ENCODE results near the gene KRTAP12-1. TPM values are rescaled to one million over a fixed set of nuclear protein-coding genes. Genes with fewer than 3 reads are reported as not detected.

The KRTAP12-1 gene
- total RNA-seq, 1 donor from 2014 or later = not detected

GRCh38 chr21:44708213-44708865, 26.4 kb upstream of the KRTAP12-1 start:
- Mint-ChIP-seq H3K27me3 (ENCODE audit: low read depth, unreplicated experiment) (peaks cover 78% of the 10 kb centered on the region), H3K27ac (ENCODE audit: unreplicated experiment) (no peak overlapping the region), H3K4me1 (ENCODE audit: low read depth, unreplicated experiment) (peaks cover 4% of the 10 kb centered on the region), H3K36me3 (ENCODE audit: low read depth, unreplicated experiment) (no peaks in the 10 kb centered on the region), H3K4me3 (ENCODE audit: unreplicated experiment) (no peak overlapping the region), H3K9me3 (ENCODE audit: unreplicated experiment) (peaks cover 13% of the 10 kb centered on the region)
- H3K36me3 ChIP-seq (ENCODE audit: insufficient read depth, low read length) = no peaks in the 10 kb centered on the region
- no peaks in the 10 kb centered on the region for H4K20me1 ChIP-seq (ENCODE audit: insufficient read depth, low read length)
- FAIRE-seq = no peak
- H3K9me3 ChIP-seq (ENCODE audit: insufficient read depth, low read depth, low read length) = no peaks in the 10 kb centered on the region
- peak; percentile 22 for TF ChIP-seq EZH2 (IDR thresholded peaks at IDR 0.05; ENCODE audit: insufficient read depth, low read length)
- TF ChIP-seq, protein P1, sequence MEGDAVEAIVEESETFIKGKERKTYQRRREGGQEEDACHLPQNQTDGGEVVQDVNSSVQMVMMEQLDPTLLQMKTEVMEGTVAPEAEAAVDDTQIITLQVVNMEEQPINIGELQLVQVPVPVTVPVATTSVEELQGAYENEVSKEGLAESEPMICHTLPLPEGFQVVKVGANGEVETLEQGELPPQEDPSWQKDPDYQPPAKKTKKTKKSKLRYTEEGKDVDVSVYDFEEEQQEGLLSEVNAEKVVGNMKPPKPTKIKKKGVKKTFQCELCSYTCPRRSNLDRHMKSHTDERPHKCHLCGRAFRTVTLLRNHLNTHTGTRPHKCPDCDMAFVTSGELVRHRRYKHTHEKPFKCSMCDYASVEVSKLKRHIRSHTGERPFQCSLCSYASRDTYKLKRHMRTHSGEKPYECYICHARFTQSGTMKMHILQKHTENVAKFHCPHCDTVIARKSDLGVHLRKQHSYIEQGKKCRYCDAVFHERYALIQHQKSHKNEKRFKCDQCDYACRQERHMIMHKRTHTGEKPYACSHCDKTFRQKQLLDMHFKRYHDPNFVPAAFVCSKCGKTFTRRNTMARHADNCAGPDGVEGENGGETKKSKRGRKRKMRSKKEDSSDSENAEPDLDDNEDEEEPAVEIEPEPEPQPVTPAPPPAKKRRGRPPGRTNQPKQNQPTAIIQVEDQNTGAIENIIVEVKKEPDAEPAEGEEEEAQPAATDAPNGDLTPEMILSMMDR (IDR thresholded peaks at IDR 0.05; ENCODE audit: insufficient read depth, low read depth, low read length) = no peak
- H3K27me3 ChIP-seq (ENCODE audit: insufficient read depth, low read length) = peaks cover 55% of the 10 kb centered on the region
- H3K9ac ChIP-seq (ENCODE audit: low read length) = no peak overlapping the region
- H3K79me2 ChIP-seq (ENCODE audit: insufficient read depth, low read length) = no peaks in the 10 kb centered on the region
- no peak overlapping the region for H2AFZ ChIP-seq (ENCODE audit: low read depth, low read length)
- H3K4me1 ChIP-seq (ENCODE audit: insufficient read depth, low read length) = no peaks in the 10 kb centered on the region
- H3K4me2 ChIP-seq (ENCODE audit: low read length) = no peak overlapping the region
- no peak for DNase-seq (ENCODE audit: low read depth)
- H3K27ac ChIP-seq (ENCODE audit: low read depth, low read length) = no peak overlapping the region
- no peak overlapping the region for H3K4me3 ChIP-seq (ENCODE audit: insufficient read depth, low read depth, low read length)

- Histone ChIP-seq H3K36me3 (ENCODE audit: insufficient read depth, low read length) (no peaks in the 10 kb centered on the region), H3K4me3 (ENCODE audit: insufficient read depth, low read depth, low read length) (no peak overlapping the region), H3K9ac (ENCODE audit: low read length) (no peak overlapping the region), H3K4me2 (ENCODE audit: low read length) (no peak overlapping the region), H3K27me3 (ENCODE audit: insufficient read depth, low read length) (peaks cover 43% of the 10 kb centered on the region), H3K27ac (ENCODE audit: low read depth, low read length) (no peak overlapping the region), H2AFZ (ENCODE audit: low read depth, low read length) (no peak overlapping the region), H3K4me1 (ENCODE audit: insufficient read depth, low read length) (no peaks in the 10 kb centered on the region), H3K79me2 (ENCODE audit: insufficient read depth, low read length) (no peaks in the 10 kb centered on the region), H3K9me3 (ENCODE audit: insufficient read depth, low read depth, low read length) (no peaks in the 10 kb centered on the region), H4K20me1 (ENCODE audit: insufficient read depth, low read length) (no peaks in the 10 kb centered on the region)
- H3K27me3 Mint-ChIP-seq (ENCODE audit: low read depth, unreplicated experiment) = peaks cover 76% of the 10 kb centered on the region
- H3K4me1 Mint-ChIP-seq (ENCODE audit: low read depth, unreplicated experiment) = peaks cover 4% of the 10 kb centered on the region
- H3K9me3 Mint-ChIP-seq (ENCODE audit: unreplicated experiment) = peaks cover 13% of the 10 kb centered on the region
- no peak overlapping the region for H3K27ac Mint-ChIP-seq (ENCODE audit: unreplicated experiment)
- peak; percentile 65 for TF ChIP-seq EZH2 (IDR thresholded peaks at IDR 0.05; ENCODE audit: insufficient read depth, low read length)
- TF ChIP-seq, protein P1 (IDR thresholded peaks at IDR 0.05; ENCODE audit: insufficient read depth, low read depth, low read length) = no peak
- no peak for DNase-seq (ENCODE audit: low read depth)
- H3K36me3 Mint-ChIP-seq (ENCODE audit: low read depth, unreplicated experiment) = no peaks in the 10 kb centered on the region
- no peak for FAIRE-seq
- no peak overlapping the region for H3K4me3 Mint-ChIP-seq (ENCODE audit: unreplicated experiment)
Measured at GRCh38 chr21:44706706-44707581, 25.0 kb upstream of the KRTAP12-1 start.
